Raji (cell line): ENCODE data around the gene DLG1.

Experiments
- POLR2A ChIP-seq: IDR thresholded peaks from 2 replicates; pipeline ENCODE4 v1.6.1; 2011; ENCODE audit warnings: low read depth, low read length, control low read depth; ENCODE audit not compliant: insufficient read depth

Gene DLG1

DNA sequence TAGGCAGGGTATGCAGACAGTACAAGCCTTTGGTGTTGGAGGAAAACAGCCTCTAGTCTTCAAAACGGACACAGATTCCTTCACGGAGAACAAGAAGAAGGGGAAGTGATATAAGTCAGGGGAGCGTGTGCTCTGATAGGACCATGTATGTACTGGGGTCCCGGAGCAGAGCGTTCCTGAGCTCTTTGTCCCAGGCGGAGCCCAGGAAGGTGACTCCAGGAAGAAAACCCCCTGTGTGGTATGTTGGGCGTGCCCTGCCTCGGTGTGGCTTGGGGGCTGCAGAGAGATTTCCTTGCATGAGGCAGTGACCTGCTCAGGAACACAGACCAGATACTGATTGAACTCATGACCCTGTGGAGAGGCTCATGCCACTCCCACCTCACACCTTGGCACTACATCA is 290.5 kb downstream of the DLG1 start:
- no peak for TF ChIP-seq POLR2A

DNA sequence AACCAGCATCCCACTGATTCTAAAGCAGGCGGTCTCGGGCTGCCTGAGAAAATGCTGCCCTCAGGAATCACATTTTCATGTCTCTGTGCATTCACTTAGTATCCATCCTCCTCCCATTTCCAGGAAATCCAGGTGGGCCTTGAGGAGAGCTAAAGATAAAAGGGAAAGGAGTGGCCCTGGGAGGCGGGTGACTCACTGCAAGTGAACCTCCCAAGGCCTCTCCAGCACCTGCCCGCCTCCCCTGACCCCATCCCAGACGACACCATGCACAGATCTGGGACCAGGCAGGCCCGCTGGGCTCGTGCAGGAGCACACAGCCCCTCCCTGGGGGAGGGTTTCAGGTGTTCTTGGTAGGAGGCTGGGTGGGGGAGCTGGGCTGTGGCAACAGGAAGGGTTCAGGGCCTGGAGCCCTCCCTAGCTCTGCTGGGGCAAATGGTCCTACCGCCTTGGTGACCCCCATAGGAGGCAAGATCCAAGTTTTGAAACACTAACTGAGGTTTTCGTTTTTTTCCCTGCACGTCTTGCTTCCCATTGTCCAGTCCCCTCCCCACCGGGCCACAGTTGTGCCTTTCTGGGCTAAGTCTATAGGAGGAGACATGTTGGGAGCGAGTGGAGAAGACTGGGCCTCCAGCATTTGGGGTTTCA is 291.0 kb downstream of the DLG1 start:
- no peak for TF ChIP-seq POLR2A

DNA sequence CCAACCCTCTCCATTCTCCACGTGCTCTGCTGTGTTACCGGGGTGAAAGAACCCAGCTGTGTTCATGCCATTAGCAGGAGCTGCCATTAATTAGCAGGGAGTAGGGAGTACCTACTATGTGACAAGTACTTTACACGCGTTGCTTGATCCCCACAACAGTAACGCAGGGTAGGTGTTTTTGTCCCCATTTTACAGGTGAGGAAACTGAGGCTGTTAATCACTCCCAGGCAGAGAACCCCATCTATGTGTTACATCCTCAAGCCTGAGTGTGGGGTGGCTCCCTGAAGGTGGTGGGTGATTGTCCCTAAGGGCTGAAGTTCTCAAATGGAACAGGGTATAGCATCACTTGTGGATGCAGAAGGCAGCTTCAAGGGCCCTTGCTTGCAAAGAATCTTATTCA is 291.6 kb downstream of the DLG1 start:
- no peak for TF ChIP-seq POLR2A

DNA sequence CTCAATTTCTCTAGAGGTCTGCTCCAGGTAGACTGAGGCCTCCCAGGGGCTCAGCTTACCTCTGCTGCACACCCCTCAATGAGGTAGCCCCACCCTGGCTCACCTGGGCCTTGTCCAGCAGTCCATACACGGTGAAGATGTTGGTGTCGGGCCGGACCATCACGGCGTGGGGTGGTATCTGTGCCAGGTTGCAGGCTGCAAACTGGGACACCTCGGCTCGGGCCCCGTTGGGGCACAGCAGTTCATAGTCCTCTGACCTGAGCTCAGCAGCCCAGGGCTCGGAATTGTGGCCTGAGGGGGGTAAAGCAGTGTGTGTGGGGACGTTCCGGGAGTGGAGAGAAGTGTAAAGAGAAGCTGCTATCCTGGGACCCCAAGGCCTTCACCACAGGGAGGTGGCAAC is 292.0 kb downstream of the DLG1 start:
- no peak for TF ChIP-seq POLR2A

DNA sequence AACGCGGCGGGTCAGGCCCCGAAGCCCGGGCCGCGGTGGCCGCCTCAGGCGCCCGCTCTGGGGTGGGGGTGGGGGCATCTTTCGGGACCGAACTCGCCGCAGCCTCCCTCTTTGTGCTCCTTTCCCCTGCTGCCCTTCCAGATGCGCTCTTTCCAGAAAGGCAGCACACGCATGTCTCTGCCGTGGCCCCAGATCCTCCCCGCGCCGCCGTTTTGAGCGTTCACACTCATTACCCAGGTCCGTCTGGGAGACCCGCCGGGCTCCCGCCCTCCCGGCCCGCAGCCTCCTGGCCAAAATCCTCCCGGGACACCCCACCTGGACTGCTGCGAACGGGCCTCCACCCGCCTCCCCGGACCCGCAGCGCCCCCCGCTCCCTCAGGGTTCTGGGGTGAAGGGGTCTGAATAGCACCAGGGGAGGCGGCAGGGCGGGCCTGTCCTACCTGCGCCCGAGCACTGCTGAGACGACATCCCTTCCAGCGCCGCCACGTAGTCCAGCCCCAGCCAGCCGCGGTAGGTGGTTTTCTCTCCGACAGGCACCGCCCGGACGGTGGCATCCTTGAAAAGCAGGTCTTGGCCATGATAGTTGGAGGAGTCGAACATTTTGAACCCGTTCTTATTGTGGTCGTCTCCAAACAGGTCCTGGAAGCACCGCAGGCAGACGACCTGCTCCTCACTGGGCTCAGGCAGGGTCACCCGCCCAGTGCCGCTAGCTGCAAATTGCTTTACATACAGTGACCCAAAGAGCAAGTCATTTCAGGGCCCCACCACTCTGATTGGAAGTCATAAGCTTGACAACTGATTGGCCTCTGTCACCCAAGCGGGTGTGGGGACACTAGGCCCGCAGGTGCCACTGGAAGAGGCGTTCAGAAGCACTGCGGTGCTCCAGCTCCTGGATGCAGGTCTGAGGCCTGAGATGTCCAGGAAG is 294.7 kb downstream of the DLG1 start:
- 0 out of 2 replicates have a peak, but pooled peaks have one; percentile 1 for TF ChIP-seq POLR2A

DNA sequence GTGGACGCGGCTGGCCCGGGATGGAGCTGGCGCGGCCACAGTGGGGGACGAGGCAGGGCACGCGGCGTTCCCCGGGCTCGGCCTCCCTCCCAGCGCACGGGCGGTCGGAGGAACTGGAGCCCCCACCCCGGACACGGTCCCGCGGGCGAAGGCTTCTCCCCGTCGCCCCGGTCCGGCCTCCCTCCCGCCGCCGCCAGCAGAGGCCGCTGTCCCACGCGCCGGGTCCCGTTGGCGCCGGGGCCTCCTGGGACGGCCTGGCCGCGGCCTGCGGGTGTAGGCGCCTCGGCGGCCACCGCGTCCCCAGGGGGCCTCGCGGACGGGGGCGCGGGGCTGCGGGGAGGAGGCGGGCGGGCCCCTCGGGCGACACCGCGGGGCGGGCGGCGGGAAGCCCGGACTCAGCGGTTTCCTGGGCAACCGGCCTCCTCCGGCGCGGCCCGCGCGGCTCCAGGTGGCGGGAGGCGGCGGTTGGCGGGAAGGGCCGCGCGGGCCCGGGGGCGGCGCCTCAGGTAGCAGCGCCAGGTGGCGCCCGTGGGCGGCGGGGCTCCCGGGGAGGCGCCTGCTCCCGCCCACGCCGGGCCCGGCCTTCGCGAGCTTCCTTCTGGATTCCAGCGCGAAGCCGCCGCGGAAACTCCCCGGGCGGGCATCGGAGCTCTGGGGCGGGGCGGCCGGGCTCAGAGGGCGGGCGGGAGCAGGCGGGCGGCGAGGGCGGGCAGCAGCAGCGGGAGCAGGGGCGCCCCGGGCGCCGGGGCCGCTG is 295.5 kb downstream of the DLG1 start:
- 0 out of 2 replicates have a peak, but pooled peaks have one; percentile 31 for TF ChIP-seq POLR2A

DNA sequence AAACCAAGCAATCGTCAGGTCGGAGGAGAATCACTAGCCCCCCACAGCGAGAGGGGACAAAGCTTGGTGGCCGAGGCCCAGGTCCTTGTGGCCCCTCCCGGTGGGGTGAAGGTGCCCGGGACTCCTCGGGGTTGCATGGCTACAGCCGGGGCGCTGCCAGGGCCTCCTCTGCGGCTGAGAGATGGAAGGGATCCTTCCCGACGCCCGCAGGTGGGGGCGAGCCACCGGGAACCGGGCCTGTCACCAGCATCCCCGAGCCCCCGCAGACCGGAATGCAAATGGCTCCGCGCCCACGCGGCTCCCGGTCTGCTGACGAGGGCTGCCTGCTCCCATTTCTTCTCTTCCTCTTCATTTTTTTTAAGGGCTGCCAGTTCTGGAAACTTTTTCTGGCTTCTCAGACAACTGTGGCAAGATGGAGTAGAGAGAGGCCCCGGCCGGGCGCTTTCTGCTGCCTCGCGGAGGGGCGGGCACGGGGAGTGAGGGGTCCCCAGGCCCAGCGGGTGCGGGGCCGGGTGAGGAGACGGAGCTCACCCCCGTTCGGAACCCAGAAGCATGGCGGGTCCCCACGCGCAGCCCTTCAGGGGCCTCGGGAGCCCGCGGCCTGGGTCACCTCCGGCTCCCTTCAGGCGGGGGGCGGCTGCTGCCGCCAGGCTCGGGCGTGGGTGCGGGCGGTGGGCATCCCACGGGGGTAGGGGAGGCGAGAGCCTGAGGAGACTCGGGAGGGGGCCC is 296.3 kb downstream of the DLG1 start:
- no peak for TF ChIP-seq POLR2A

DNA sequence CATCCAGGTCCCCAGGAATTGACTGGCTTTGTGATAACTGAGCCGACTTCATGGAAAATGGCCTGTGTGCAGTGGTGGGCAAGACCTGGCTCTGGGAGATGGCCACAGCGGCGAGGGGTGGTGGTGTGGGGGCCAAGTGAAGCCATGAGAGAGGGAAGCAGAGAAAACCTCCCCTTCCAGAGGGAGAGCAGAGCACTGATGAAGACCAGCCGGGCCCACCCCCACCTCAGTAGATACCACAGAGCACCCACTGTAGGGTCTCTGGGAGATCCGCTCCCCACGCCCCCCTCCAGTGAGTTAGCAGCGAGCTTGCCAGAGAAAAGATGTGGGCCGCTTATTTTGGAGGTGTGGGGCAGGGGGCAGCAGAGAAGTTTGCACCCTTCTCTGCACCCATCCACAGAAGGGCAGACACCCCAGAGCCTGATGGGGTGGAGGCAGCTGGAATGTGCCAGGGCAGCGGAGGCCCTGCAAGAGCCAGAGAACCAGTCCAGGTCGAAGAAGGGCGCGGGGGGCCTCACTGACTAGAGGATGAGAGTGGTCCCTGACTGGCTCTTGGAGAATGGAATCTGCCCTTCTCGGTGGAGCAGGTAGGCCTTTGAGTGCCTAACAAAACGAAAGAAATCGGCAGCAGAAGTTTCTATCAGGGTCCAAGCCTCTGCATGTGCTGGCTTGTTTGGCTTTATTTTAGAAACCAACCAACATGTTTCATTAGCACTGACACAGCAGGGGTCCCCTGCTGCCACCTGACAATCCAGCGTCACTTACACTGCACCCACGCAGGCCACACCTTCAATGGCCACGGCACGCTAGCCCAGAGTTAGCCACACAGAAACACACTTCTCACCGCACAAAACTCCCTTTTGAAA is 297.1 kb downstream of the DLG1 start:
- TF ChIP-seq POLR2A, result no peak

DNA sequence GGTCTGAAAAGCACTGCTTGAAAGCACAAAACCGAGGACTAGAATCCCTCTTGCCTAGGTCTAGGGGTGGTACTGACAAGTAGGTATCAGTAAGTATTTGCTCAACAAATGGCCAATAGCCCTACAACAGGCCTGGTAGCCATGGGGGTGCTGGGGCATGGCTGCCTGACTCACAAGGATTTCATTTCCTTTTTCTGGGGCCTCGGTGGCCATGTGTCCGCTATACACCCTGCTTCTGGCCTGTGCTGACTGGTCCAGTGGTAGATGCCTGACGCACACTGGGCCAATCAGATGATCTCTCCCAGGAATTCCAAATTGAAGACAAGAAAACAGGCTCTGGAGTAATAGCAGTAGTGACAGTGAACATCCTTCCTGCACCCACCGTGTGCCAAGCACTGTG is 298.2 kb downstream of the DLG1 start:
- no peak for TF ChIP-seq POLR2A

DNA sequence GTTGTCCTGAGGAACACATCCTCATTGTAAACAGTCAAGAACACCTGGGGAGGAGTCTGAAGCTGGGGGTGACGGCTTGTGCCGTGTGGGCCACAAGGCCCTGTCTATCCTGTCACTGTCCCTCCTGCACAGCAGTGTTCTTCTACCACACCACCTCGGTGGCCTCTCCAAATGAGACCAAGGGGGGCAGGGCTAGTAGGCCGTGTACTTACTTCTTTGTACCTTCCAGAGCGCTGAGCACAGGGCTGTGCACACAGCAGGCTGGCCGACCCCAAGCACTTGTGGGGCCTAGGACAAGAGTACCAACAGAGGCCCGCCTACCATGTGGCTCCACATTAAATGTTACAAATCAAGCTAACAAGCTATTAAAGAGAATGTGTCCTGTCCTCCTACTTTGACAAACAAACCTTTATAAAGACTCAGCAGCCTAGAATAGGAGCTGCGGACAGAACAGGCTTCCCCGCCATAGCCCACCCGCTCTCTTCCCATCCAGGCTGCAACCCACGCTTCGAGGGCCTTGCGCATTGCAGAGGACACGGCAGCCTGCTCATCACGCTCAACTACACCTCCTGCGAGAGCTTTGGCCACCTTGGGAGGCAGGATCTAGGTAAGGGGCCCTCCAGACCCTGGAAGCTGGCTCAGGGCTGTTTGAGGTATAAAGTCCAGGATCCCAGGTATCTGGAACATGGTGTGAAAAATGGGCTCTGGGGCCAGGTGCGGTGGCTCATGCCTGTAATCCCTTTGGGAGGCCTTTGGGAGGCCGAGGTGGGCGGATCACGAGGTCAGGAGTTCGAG is 299.2 kb downstream of the DLG1 start:
- no peak for TF ChIP-seq POLR2A

DNA sequence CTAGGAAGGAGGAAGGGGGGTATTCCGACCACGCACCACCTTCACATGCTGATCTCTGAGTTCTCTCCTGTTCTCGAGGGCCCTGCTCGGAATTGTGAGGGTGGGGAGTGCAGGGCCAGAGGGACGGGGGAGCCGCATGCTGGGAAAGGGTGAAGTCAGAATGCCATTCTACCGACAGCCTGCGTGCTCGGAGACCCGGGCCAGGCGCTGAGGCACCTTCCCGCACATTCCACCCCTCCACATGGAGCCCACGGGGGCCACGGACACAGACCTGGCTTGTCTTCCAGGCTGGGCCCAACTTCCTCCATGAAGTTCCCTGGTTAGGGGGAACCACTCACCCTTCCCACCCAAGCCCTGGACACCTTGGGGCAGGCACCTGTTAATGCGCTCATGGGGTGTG is 301.1 kb downstream of the DLG1 start:
- TF ChIP-seq POLR2A, result no peak

DNA sequence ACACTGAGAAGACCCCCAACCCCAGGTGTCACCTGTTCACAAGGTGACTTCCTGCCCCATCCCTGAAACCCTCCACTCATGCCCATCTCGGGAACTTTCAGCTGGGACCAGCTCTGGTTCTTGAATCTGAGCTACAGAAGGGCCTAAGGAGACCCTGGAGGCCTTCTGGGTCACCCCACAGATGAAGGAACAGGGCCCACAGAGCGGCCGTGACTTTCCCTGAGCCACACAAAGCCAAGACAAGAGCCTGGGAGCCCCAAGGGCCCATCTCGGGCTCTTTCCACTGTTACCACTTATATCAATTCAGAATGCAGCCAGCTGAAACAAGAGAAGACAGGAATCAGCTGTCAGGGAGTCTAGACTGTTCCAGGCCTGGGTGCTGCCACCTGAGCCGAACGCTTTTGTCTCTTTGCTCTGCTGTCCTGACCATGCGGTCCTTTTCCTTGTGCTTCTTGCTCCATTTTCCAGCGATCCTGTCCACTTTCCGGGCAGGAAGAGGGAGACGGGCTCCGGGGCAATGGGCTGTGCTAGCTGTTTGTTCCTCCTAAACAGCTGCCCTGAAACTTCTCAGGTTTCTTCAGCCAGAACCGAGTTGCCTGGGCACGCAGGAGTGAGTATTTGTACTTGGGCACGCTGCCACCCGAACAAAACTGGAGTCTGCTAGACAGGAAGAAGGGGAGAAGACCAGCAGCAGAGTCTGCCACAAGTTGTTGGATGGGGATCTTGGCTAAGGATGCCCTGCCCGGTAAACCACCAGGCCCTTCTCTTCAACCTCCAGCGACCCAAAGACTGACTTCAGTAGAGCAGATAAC is 301.8 kb downstream of the DLG1 start:
- TF ChIP-seq POLR2A, result no peak
